ENCODE data around the gene TRAF7. TPM values are rescaled to one million over a fixed set of nuclear protein-coding genes. Genes with fewer than 3 reads are reported as not detected.
A peak's percentile ranks its signal among the peaks of the same experiment; 100 is the strongest.

TRAF7 gene
- total RNA-seq, 2 experiments from 2014 or later = 74.8 to 80.2 TPM

DNA sequence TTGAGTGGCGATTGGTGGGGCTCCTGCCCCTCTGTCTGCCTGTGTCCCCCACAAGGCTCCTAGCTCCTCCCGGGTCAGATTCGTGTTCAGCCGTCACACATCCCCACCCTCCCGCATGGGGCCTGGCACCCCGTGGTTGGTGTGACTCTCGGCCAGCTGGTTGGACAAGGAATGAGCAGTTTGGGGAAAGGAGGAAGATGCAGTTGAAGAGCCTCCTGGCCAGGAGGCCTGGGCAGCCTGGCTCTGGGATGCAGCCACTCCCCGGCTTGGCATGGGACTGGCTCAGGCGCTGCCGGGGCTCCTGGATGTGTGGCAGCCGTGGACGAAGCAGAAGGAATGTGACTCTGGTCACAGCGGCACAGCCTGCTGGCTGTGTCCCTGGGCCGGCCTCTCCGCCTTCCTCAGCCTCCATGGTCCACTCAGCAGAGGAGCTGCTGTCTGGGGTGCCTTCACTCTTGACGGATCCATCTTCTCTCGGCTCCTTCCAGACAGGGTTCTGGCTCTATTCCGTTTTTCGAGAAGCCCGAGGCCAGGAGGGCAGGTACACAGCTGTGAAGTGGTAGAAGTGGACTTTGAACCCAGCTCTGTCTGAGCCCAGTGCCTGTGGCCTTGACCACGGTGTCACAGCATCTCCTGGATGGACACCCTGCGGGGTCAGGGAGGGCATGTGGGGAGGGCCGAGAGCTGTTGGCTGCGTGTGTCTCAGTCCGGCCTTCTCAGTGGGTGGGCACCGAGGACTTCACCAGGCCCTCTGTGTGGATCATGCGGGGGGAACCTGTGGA lies 2.1 kb downstream of the TRAF7 start:
- H3K4me1 Mint-ChIP-seq (ENCODE audit: low read depth) = peaks cover 22% of the 10 kb centered on the region
- DNase-seq = no peak
- H3K36me3 Mint-ChIP-seq (ENCODE audit: low read depth) = peaks cover 33% of the 10 kb centered on the region
- intact Hi-C loops (cut with micrococcal nuclease) = no loop called here
- H3K27ac Mint-ChIP-seq = no peak overlapping the region
- TF ChIP-seq, protein P1, sequence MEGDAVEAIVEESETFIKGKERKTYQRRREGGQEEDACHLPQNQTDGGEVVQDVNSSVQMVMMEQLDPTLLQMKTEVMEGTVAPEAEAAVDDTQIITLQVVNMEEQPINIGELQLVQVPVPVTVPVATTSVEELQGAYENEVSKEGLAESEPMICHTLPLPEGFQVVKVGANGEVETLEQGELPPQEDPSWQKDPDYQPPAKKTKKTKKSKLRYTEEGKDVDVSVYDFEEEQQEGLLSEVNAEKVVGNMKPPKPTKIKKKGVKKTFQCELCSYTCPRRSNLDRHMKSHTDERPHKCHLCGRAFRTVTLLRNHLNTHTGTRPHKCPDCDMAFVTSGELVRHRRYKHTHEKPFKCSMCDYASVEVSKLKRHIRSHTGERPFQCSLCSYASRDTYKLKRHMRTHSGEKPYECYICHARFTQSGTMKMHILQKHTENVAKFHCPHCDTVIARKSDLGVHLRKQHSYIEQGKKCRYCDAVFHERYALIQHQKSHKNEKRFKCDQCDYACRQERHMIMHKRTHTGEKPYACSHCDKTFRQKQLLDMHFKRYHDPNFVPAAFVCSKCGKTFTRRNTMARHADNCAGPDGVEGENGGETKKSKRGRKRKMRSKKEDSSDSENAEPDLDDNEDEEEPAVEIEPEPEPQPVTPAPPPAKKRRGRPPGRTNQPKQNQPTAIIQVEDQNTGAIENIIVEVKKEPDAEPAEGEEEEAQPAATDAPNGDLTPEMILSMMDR (IDR thresholded peaks at IDR 0.05) = no peak
- POLR2A ChIA-PET = interaction anchor here (0.7 to 7.3 kb wide), 3 partner anchors 50 to 101 kb away, joined by 3 to 95 read pairs (median 3); partner anchors contain the start of genes BRICD5 and MLST8
- H3K4me3 Mint-ChIP-seq = peak overlapping the region; percentile 86
- no peak for ATAC-seq
- CTCF ChIA-PET = interaction anchor here (2.0 kb wide), 1 partner anchor 37 kb away, joined by 7 read pairs; no protein-coding TSS in a partner anchor
- H3K27me3 Mint-ChIP-seq = no peaks in the 10 kb centered on the region
- no peaks in the 10 kb centered on the region for H3K9me3 Mint-ChIP-seq

DNA sequence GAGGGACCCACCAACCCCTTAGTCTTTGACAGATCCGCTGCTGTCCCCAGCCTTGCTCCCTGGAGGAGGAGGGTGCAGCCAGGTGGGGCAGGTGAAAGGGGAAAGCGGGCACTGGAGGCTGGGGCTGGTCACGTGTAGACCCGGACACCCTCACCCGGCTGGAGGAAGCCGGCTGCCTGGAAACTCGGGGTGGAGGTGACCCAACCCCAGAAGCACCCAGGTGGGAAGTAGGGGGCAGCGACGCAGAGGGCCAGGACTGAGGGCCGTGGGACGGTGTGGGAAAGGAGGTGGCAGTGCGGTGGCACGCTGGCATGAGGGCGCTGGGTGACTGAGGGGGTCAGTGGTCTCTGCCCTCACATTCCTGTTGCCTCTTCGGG lies 2.7 kb downstream of the TRAF7 start:
- TF ChIP-seq, protein P1 (IDR thresholded peaks at IDR 0.05) = no peak
- ChIA-PET POLR2A (interaction anchor here (7.3 kb wide), 1 partner anchor 50 kb away, joined by 95 read pairs; the partner anchor contains the start of genes BRICD5 and MLST8), CTCF (no interaction called here)
- H3K27ac Mint-ChIP-seq = no peak overlapping the region
- no peaks in the 10 kb centered on the region for H3K27me3 Mint-ChIP-seq
- no peak overlapping the region for H3K4me3 Mint-ChIP-seq
- ATAC-seq = no peak
- intact Hi-C loops (cut with micrococcal nuclease) = no loop called here
- no peaks in the 10 kb centered on the region for H3K9me3 Mint-ChIP-seq
- H3K4me1 Mint-ChIP-seq (ENCODE audit: low read depth) = peaks cover 22% of the 10 kb centered on the region
- peaks cover 27% of the 10 kb centered on the region for H3K36me3 Mint-ChIP-seq (ENCODE audit: low read depth)
- no peak for DNase-seq

DNA sequence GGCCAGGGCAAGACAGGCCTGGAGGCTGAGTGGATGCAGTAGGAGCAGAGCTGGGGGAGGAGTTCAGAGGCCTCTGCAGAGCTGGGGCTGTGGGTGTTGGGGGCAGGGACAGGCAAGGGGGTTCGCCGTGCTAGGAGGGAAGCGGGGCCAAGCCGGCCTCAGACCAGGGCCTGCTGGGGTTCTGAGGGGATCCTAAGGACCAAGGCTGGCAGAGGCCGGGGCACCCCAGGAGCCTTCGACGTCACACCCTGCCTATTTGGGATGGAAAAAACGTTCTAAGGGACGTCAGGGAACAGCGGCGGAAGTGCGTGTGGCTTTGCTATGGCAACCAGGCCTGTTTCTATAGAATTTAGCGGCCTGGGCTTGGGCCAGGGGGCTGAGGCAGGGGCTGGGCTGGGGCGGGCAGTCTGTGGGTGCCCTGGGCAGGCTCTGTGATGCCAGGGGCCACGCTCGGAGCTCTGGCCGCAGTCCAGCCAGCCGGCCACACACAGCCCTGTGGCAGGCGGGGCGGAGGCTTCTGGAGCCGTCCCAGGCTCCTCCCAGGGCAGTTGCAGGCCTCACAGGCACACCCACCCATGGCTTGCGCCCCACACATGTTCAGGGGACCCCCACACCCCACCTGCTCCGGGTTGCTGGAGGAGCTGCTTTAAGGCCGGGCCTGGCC lies 3.7 kb downstream of the TRAF7 start:
- Mint-ChIP-seq H3K4me3 (no peak overlapping the region), H3K4me1 (ENCODE audit: low read depth) (peaks cover 19% of the 10 kb centered on the region), H3K27me3 (no peaks in the 10 kb centered on the region), H3K27ac (no peak overlapping the region), H3K9me3 (no peaks in the 10 kb centered on the region), H3K36me3 (ENCODE audit: low read depth) (peaks cover 16% of the 10 kb centered on the region)
- CTCF ChIA-PET = no interaction called here
- no peak for DNase-seq
- TF ChIP-seq, protein P1 (IDR thresholded peaks at IDR 0.05) = no peak
- no peak for ATAC-seq
- POLR2A ChIA-PET = interaction anchor here (0.6 to 0.7 kb wide), 3 partner anchors 12 to 976 kb away, joined by 3 read pairs; no protein-coding TSS in a partner anchor
- intact Hi-C loops (cut with micrococcal nuclease) = no loop called here

DNA sequence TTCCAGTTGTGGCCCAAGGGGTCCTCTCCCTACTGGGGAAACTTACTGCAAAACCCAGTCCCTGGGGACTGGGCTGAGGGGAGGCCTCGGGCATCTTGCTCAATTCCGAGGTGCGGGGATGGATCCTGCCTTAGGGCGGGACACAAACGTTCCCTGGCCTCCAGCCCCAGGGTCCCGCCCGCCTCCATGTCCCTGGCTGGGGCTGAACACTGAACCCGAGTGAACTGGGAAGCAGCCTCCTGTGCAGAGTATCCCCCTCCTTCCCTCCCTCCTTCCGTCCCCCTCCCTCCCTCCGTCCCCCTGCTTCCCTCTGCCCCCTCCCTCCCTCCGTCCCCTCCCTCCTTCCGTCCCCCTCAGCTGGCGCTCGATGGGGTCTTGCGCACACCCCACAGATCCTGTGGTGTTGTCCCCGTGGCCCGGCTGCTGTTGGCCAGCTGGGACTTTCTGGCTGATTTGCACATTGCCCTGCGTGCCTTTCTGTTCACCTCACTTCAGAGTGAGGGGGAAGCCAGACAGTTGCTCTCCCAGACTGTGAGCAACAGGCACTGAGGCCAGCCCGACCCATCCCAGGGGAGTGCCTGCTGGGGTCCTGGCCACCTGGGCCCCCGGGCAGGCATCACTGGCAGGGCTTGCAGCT lies 5.5 kb downstream of the TRAF7 start:
- Mint-ChIP-seq H3K4me1 (ENCODE audit: low read depth) (peaks cover 19% of the 10 kb centered on the region), H3K4me3 (no peak overlapping the region), H3K27me3 (no peaks in the 10 kb centered on the region), H3K27ac (peak overlapping the region; percentile 30), H3K36me3 (ENCODE audit: low read depth) (peaks cover 9% of the 10 kb centered on the region), H3K9me3 (no peaks in the 10 kb centered on the region)
- no peak for ATAC-seq
- CTCF ChIA-PET = no interaction called here
- intact Hi-C loops (cut with micrococcal nuclease) = no loop called here
- TF ChIP-seq, protein P1 (IDR thresholded peaks at IDR 0.05) = no peak
- no peak for DNase-seq
- POLR2A ChIA-PET = interaction anchor here (1.7 kb wide), 1 partner anchor 50 kb away, joined by 4 read pairs; the partner anchor contains the start of gene BRICD5
